HepG2 (cell line): ENCODE results near the gene NUBP1. TPM values are rescaled to one million over a fixed set of nuclear protein-coding genes. Genes with fewer than 3 reads are reported as not detected.
A peak's percentile ranks its signal among the peaks of the same experiment; 100 is the strongest.

Experiments used
- CBX1 ChIP-seq: IDR thresholded peaks from one replicate; pipeline ENCODE4 v1.6.1; 2016; ENCODE audit warnings: antibody characterized with exemption, low read depth
- ELF1 ChIP-seq: sonication (generic); formaldehyde crosslinking; IDR thresholded peaks from 2 replicates; pipeline ENCODE4 v1.4.0; 2020; ENCODE audit warnings: missing genetic modification reagents
- ISL2 ChIP-seq: sonication (generic); formaldehyde crosslinking; IDR thresholded peaks from 2 replicates; pipeline ENCODE4 v1.5.0; 2020; ENCODE audit warnings: missing genetic modification reagents
- JUN ChIP-seq: sonication (generic); formaldehyde crosslinking; IDR thresholded peaks from 2 replicates; pipeline ENCODE4 v1.4.0; 2020; ENCODE audit warnings: mild to moderate bottlenecking, missing genetic modification reagents
- NFYC ChIP-seq: IDR thresholded peaks from 2 replicates; pipeline ENCODE4 v1.6.1; 2016; ENCODE audit warnings: missing genetic modification reagents, missing compliant biosample characterization
- PCBP2 ChIP-seq: fragments of 200-400 bp; formaldehyde crosslinking; optimal IDR thresholded peaks from 2 replicates; pipeline ENCODE3; 2018; ENCODE audit warnings: low read length, low read depth; ENCODE audit not compliant: poor library complexity, severe bottlenecking
- PPARG ChIP-seq: conservative IDR thresholded peaks from 2 replicates; pipeline ENCODE4 v1.6.1; 2016; ENCODE audit warnings: missing biosample characterization, missing genetic modification reagents
- RBM39 ChIP-seq: fragments of 200-400 bp; formaldehyde crosslinking; IDR thresholded peaks from one replicate; pipeline ENCODE4 v1.6.1; 2018; ENCODE audit warnings: antibody characterized with exemption, mild to moderate bottlenecking, low read depth, low read length; ENCODE audit not compliant: poor library complexity, severe bottlenecking
- SCMH1 ChIP-seq: sonication (generic); formaldehyde crosslinking; IDR thresholded peaks from 2 replicates; pipeline ENCODE4 v1.9.0; 2021; ENCODE audit warnings: missing genetic modification reagents, mild to moderate bottlenecking, borderline replicate concordance
- SPEN ChIP-seq: sonication (generic); formaldehyde crosslinking; IDR thresholded peaks from 2 replicates; pipeline ENCODE4 v1.5.1; 2020; ENCODE audit warnings: low read depth, mild to moderate bottlenecking, missing genetic modification reagents
- ZNF318 ChIP-seq: sonication (generic); formaldehyde crosslinking; IDR thresholded peaks from 2 replicates; pipeline ENCODE4 v1.4.0; 2020; ENCODE audit warnings: mild to moderate bottlenecking, missing genetic modification reagents
- ZNF570 ChIP-seq: sonication (generic); formaldehyde crosslinking; IDR thresholded peaks from 2 replicates; pipeline ENCODE4 v1.4.0; 2020; ENCODE audit warnings: mild to moderate bottlenecking, missing genetic modification reagents, borderline replicate concordance
- ZNF646 ChIP-seq: sonication (generic); formaldehyde crosslinking; IDR thresholded peaks from 2 replicates; pipeline ENCODE4 v1.9.0; 2021; ENCODE audit warnings: mild to moderate bottlenecking, missing genetic modification reagents
- polyA plus RNA-seq, 8 experiments: library from polyadenylated mRNA; depleted of rRNA in 3 of 8; stranded (reverse) in 7 of 8; unstranded in 1 of 8; fragments of >200 nt; fragmentation: Illumina TruSeq in 4 of 8; extraction: Trizol in 4 of 8; gene quantifications; 2 replicates each; pipeline versions ENCODE4 v1.2.1 to v1.2.3, GENCODE V29; 2011 to 2016; ENCODE audit warnings: low read depth in 4 of 8, missing spikeins in 1 of 8, mixed read lengths in 1 of 8; ENCODE audit not compliant: insufficient read depth in 1 of 8
- total RNA-seq, 5 experiments: library from RNA; depleted of rRNA; stranded (reverse); fragments of >200 nt; fragmentation: Illumina TruSeq; extraction: Trizol; gene quantifications; 2 replicates each; pipeline ENCODE4 v1.2.3, GENCODE V29; 2016; ENCODE audit warnings: low read depth in 1 of 5

NUBP1 gene
- total and polyA plus RNA-seq, 2 of the 13 experiments (the other 11 are each of a cell fraction or from before 2014, with no cell fraction given), result 53.5 to 70.4 TPM

- TF ChIP-seq ZNF646 (CRISPR knock-in tag), result no peak
- no peak for TF ChIP-seq SCMH1
- TF ChIP-seq ZNF570 (CRISPR knock-in tag), result no peak
- TF ChIP-seq PCBP2, result no peak
- TF ChIP-seq SPEN (CRISPR knock-in tag), result peak; percentile 99
- peak; percentile 99 for TF ChIP-seq ZNF318 (CRISPR knock-in tag)
- peak; percentile 97 for TF ChIP-seq ELF1 (CRISPR knock-in tag)
- TF ChIP-seq RBM39, result peak; percentile 99
- peak; percentile 67 for TF ChIP-seq ISL2 (CRISPR knock-in tag)
- peak; percentile 27; the same call in 1 of the 2 replicates for TF ChIP-seq PPARG (CRISPR knock-in tag)
- peak; percentile 45 for TF ChIP-seq NFYC
- peak; percentile 26 for TF ChIP-seq CBX1
- TF ChIP-seq JUN (CRISPR knock-in tag), result peak; percentile 87
These were observed at the start of gene NUBP1 (continued) for GRCh38 chr16:10743610-10744369.
